Fibroblast of skin of back (primary cell): Measurements from ENCODE around the gene ANAPC5.

Experiments
- DNase-seq: peaks from one replicate; pipeline ENCODE4 v3.0.0-alpha.2; 2013

The ANAPC5 gene

DNA sequence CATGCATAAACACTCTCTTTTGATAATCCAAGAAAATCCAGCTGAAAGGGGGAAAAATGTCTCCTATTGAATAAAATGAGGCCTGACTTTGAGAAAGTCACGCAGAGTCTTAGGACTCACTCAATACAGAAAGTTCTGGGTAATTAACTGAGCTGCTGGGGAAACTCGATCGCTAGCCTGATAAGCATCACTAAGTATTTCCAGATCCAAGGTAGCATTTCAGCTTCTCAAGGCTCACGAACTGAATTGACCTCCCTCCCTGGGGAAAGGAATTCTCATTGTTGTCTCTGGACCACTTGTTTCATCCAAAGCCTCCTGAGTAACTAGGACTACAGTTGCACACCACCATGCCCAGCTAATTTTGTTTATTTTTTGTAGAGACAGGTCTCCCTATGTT is 13.8 kb upstream of the ANAPC5 start:
- DNase-seq: no peak

GRCh38 chr12:121365416-121366062 is 13.3 kb upstream of the ANAPC5 start:
- DNase-seq: peak; percentile 48

GRCh38 chr12:121364683-121365121 is 12.5 kb upstream of the ANAPC5 start:
- peak; percentile 87 for DNase-seq

DNA sequence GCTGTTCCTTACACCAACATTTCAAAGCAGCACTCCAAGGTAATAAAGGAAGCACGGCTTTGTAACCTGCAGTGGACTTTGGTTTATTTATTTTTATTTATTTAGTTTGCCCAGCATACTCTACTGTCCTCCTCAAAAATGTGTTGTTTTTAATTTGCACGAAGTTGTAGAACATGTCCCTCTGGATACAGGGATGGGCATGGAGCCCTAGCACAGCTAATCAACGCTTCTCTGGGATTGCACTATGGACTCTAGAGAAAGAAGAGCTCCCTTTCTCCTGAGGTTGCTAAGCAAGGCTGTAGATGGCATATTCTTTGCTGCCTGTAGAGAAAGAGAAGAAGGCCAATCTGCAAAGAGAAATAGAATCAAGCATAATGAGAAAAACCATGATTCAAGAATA is 5.9 kb upstream of the ANAPC5 start:
- DNase-seq: no peak

GRCh38 chr12:121357331-121357730 is 5.1 kb upstream of the ANAPC5 start:
- no peak for DNase-seq

GRCh38 chr12:121356657-121357056 is 4.4 kb upstream of the ANAPC5 start:
- no peak for DNase-seq

DNA sequence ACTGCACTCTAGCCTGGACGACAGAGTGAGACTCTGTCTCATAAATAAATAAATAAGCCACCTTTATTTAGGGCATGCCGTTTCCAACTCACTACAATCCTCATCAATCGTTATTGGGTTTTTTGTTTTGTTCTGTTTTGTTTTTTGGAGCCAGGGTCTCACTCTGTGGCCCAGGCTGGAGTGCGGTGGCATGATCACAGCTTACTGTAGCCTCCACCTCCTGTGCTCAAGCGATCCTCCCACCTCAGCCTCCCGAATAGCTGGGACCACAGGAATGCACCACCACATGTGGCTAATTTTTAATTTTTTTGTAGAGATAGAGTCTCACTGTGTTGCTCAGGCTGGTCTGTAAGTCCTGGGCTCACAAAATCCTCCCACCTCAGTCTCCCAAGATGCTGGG is 3.6 kb upstream of the ANAPC5 start:
- DNase-seq: no peak

DNA sequence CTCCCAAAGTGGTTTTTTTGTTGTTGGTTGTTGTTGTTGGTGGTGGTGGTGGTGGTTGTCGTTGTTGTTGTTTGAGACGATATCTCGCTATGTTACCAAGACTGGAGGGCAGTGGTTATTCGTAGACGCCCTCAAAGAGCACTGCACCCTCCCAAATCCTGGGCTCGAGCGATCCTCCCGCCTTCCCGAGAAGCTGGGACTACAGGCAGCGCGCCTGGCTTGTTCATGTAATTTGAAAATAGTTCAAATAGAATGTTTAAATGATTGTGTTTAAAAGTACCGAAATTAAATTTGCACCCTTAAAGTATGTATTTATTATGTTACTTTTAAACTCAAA is 439 bp upstream of the ANAPC5 start:
- no peak for DNase-seq

DNA sequence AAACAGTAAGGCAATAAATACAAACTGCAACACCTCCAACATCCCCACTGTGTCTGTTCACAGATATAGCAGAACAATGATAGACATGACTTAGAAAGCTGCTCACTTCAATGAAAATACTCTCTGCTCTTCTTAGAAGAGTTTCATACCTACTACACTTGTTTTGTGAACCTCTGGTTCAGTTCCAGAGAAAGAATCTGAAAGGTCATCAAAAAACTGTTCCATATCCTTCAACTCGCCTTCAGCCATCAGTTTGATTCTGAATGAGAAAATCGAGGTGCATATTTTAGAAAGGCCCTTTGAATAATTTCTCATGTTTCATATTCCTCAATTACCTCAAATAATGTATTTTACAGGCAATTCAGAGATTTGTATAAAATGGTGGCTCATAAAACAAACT is 5.5 kb downstream of the ANAPC5 start:
- DNase-seq: no peak

- DNase-seq: no peak
Observed at GRCh38 chr12:121345151-121345815, 6.9 kb downstream of the ANAPC5 start.

- DNase-seq: no peak
Observed at GRCh38 chr12:121344506-121344905, 7.7 kb downstream of the ANAPC5 start.

DNA sequence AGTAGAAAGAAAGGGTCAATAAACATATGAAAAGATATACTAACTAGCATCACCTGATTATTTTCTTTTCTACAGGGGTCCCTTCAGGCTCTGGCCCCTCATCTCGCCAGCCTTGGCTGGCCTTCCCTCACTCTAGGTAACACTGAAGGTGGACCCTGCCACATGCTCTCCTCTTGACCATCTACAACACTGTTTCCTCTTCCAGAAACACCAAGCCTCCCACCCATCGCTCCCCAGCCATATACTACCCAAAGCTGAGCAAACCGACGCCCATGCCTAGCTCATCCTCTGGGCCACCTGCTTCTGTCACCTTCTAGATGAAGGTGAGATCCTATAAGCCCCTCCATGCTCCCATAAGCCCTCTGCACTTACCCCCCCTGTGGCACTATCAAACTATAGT is 14.8 kb downstream of the ANAPC5 start:
- DNase-seq: no peak

- DNase-seq: peak; percentile 66
Observed at GRCh38 chr12:121334513-121335343, 17.5 kb downstream of the ANAPC5 start.

GRCh38 chr12:121333747-121334146 is 18.5 kb downstream of the ANAPC5 start:
- DNase-seq: no peak

GRCh38 chr12:121331248-121331647 is 21.0 kb downstream of the ANAPC5 start:
- DNase-seq: no peak

DNA sequence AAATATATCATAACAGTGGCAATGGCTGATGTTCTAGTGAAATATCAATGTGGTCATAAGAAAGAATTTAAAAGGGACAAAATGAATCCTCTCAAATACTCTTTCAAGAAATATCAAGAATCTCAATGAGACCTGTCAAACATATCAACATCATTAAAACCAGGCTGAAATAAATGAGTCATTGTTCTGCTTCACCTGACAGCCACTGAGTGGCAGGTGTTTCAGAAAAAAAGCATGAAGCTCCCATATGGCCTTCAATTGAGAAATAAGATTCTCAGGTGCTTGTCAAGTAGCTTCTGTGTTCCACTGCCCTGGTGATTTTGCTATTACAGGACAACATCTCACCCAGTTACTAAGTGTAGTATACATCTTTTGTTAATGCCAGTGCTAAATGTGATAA is 21.5 kb downstream of the ANAPC5 start:
- no peak for DNase-seq

DNA sequence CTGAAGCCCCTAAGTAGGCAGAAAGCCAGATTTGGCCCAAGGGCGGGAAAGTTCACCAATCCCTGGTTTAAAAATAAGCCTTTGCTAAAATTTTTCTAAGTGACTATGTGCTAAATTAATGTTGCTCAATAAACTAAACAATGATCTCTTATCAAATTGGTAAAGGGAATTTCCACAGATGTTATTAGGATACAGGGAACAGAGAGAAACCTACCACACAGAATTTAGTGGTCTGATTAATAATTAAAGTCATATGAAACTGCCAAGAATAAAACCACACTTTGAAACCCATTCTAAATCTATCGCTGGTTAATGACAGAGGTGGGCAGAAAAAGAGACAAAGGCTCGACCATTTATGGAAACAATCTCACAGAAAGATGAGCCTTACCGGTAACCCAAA is 22.0 kb downstream of the ANAPC5 start:
- DNase-seq: no peak

DNA sequence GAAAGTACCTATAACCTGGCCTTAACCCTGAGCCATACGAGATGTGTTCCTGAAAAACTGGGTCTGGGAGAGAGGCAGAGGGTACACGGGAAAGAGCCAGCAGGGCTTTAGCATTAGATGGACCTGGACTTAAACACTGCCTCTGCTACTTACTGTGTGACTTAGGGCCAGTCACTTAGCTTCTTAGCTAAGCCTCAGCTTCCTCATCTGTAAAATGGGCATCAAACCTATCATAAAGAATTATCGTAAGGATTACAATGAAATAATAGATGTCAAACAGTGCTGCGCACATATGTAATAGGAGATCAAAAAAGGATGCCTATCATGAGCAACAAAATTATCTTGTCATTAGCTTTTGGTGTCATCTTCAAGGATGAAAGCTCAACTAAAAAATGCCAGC is 23.6 kb downstream of the ANAPC5 start:
- DNase-seq: no peak

- no peak for DNase-seq
Observed at GRCh38 chr12:121326996-121327674, 25.1 kb downstream of the ANAPC5 start.

DNA sequence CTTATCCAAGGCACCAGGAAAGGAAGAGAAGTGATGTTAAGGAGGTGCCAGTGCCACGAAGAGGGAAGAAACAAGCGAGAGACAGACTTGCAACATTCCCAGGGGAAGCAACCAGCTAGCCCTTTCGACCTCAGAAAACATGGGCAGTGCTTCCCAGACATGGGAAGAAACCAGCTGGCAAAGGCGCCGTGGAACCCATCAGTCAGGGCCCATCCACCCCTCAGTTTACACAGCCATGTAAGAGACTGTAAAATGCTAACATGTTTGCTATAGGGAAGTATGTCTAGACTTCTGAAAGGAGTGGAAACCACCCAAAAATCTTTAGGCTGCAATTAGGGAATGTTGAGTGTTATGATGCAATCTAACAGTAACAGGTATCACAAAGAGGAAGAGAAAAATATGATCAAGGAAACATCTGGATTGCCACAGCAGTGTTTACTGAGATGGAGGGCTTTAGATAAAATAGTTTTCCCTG is 26.3 kb downstream of the ANAPC5 start:
- peak; percentile 2 for DNase-seq

DNA sequence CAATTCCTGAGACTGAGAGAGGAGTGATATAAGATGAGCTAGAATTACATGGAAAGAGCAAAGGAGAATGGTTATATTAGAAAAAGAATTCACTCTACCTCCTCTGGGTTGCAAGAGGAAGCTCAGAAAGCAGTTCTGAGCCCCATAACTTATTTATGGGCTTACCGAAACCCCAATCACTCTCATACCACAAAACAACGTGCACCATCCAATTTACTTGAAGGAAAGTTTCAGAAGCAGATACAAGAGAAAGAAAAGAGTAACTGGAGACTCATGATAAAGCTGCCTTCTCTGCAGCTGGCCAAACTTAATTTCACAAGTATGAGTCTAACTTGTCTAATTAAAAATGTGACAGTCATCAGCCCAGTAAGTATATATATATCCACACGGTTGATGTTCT is 28.3 kb downstream of the ANAPC5 start:
- no peak for DNase-seq

GRCh38 chr12:121318121-121318520 is 34.1 kb downstream of the ANAPC5 start:
- DNase-seq: no peak

DNA sequence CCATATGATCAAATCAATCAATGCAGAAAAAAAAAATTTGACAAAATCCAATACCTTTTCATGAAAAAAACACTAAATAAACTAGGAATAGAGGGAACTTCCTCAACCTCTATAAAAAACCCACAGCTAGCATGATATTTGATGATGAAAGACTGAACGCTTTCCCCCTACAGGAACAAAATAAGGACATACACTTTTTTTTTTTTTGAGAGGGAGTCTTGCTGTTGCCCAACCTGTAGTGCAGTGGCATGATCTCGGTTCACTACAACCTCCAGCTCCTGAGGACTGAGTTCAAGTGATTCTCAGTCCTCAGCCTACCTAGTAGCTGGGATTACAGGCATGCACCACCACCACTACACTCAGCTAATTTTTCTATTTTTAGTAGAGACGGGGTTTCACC is 37.8 kb downstream of the ANAPC5 start:
- DNase-seq: no peak
